Endothelial cell of umbilical vein (primary cell): ENCODE data around the gene MPZL3. TPM values are rescaled to one million over a fixed set of nuclear protein-coding genes. Genes with fewer than 3 reads are reported as not detected.

Source experiments
- BruUV-seq: library from RNA; stranded (reverse); fragments of 400-500 nt; replicated peaks from 2 replicates; lab custom pipeline; 2021; lab: Mats Ljungman, UMichigan
- CTCF ChIA-PET: fragments of 300-600, 350-600 bp; sonication (Branson Sonifier 250); formaldehyde crosslinking; loops from one replicate; lab custom pipeline; 2021; ENCODE audit warnings: antibody characterized with exemption, inconsistent platforms; lab: Charles Lee
- POLR2A ChIA-PET: fragments of 300-600, 350-600 bp; sonication (Branson Sonifier 250); formaldehyde crosslinking; loops from one replicate; lab custom pipeline; 2021; ENCODE audit warnings: antibody characterized with exemption, inconsistent platforms; lab: Charles Lee
- DNase-seq: peaks from one replicate; pipeline ENCODE4 v3.0.0-alpha.2; 2011; ENCODE audit warnings: low read depth, low spot score
- FAIRE-seq: peaks from 2 replicates; lab custom pipeline; 2011; peaks lifted over from hg19 to GRCh38; lab: Jason Lieb, UNC
- H2AFZ ChIP-seq: 2 replicates; pipeline ENCODE4 v1.6.0; 2012; ENCODE audit warnings: low read depth, low read length, control low read depth, inconsistent platforms
- H3K27ac ChIP-seq: 2 replicates; pipeline ENCODE4 v1.5.1; 2011; ENCODE audit warnings: low read depth, mild to moderate bottlenecking, control low read depth, low read length, moderate library complexity; ENCODE audit not compliant: insufficient read depth
- H3K27me3 ChIP-seq, 2 experiments: 2 replicates each; pipeline versions ENCODE4 v1.6.0 to v1.6.1; 2011; ENCODE audit warnings: low read length in 2 of 2, mixed read lengths in 1 of 2; ENCODE audit not compliant: control insufficient read depth in 2 of 2, insufficient read depth in 2 of 2
- H3K36me3 ChIP-seq, 2 experiments: 2 replicates in 1 of 2; 3 replicates in 1 of 2; pipeline ENCODE4 v1.5.1; 2011; ENCODE audit warnings: low read length in 2 of 2, mild to moderate bottlenecking in 1 of 2, moderate library complexity in 1 of 2; ENCODE audit not compliant: control insufficient read depth in 2 of 2, insufficient read depth in 2 of 2; ENCODE audit errors: extremely low read depth in 1 of 2
- H3K4me1 ChIP-seq: 3 replicates; pipeline ENCODE4 v1.5.1; 2011; ENCODE audit warnings: mild to moderate bottlenecking, low read length; ENCODE audit not compliant: control insufficient read depth, insufficient read depth; ENCODE audit errors: extremely low read depth
- H3K4me2 ChIP-seq: 2 replicates; pipeline ENCODE4 v1.6.1; 2011; ENCODE audit warnings: low read length, control low read depth, mixed read lengths; ENCODE audit not compliant: insufficient read depth
- H3K4me3 ChIP-seq, 3 experiments: fragments of 200-600 bp in 1 of 3; sonication (generic), shearing (Covaris generic) in 1 of 3; replicated peaks in 1 of 3; 2 replicates each; pipeline ENCODE4 v1.5.1; 2011 to 2016; ENCODE audit warnings: control low read depth in 3 of 3, low read length in 3 of 3, mild to moderate bottlenecking in 2 of 3, inconsistent platforms in 1 of 3, low read depth in 1 of 3, moderate library complexity in 1 of 3; ENCODE audit not compliant: insufficient read depth in 1 of 3
- H3K79me2 ChIP-seq: 2 replicates; pipeline ENCODE4 v1.6.0; 2012; ENCODE audit warnings: low read length, inconsistent platforms; ENCODE audit not compliant: control insufficient read depth, insufficient read depth
- H3K9ac ChIP-seq: replicated peaks from 2 replicates; pipeline ENCODE3; 2011; ENCODE audit warnings: low read length, control low read depth; ENCODE audit not compliant: insufficient read depth; ENCODE audit errors: extremely low read depth
- H3K9me1 ChIP-seq: replicated peaks from 3 replicates; pipeline ENCODE4 v1.6.0; 2011; ENCODE audit warnings: mild to moderate bottlenecking, low read length; ENCODE audit not compliant: control insufficient read depth, insufficient read depth; ENCODE audit errors: extremely low read depth
- H3K9me3 ChIP-seq: replicated peaks from 2 replicates; pipeline ENCODE4 v1.5.1; 2012; ENCODE audit warnings: low read length, inconsistent platforms; ENCODE audit not compliant: control insufficient read depth, insufficient read depth
- H4K20me1 ChIP-seq: replicated peaks from 2 replicates; pipeline ENCODE3; 2011; ENCODE audit warnings: mild to moderate bottlenecking, low read length; ENCODE audit not compliant: control insufficient read depth, insufficient read depth; ENCODE audit errors: extremely low read depth
- EZH2 ChIP-seq: IDR thresholded peaks from 2 replicates; pipeline ENCODE4 v1.6.1; 2012; ENCODE audit warnings: borderline replicate concordance, low read depth, mild to moderate bottlenecking, moderate library complexity, low read length, inconsistent platforms; ENCODE audit not compliant: severe bottlenecking
- FOS ChIP-seq: IDR thresholded peaks from 2 replicates; pipeline ENCODE4 v1.6.1; 2011; ENCODE audit warnings: mild to moderate bottlenecking, low read length, moderate library complexity, borderline replicate concordance; ENCODE audit not compliant: insufficient read depth
- GATA2 ChIP-seq: IDR thresholded peaks from 2 replicates; pipeline ENCODE4 v1.7.0; 2011; ENCODE audit warnings: low read depth, mild to moderate bottlenecking, moderate library complexity, mixed read lengths, low read length; ENCODE audit not compliant: insufficient read length, insufficient read depth
- JUN ChIP-seq: IDR thresholded peaks from 2 replicates; pipeline ENCODE4 v1.6.1; 2011; ENCODE audit warnings: borderline replicate concordance, low read depth; ENCODE audit not compliant: insufficient read length, insufficient read depth
- MYC ChIP-seq: IDR thresholded peaks from one replicate; pipeline ENCODE4 v1.6.1; 2011; ENCODE audit warnings: mild to moderate bottlenecking, low read depth, low read length
- POLR2A ChIP-seq: IDR thresholded peaks from 2 replicates; pipeline ENCODE4 v1.6.1; 2012; ENCODE audit warnings: low read depth, mild to moderate bottlenecking, control low read depth, low read length
- POLR2AphosphoS5 ChIP-seq: IDR thresholded peaks from 2 replicates; pipeline ENCODE4 v1.6.1; 2012; ENCODE audit warnings: low read depth, mild to moderate bottlenecking, control low read depth, low read length, moderate library complexity; ENCODE audit not compliant: insufficient read depth
- dilution Hi-C: fragments of 300-500 bp; cut with MboI; formaldehyde crosslinking; loops from one replicate; pipeline ENCODE4 v1.15.0; 2019; ENCODE audit warnings: low sequenced_read_pairs; ENCODE audit not compliant: extremely low pct_ligation_motif_present
- intact Hi-C: fragments of 100-400 bp; cut with micrococcal nuclease; formaldehyde crosslinking; loops from one replicate; pipeline ENCODE4 v1.10.0; 2022
- polyA plus RNA-seq, 4 experiments: library from polyadenylated mRNA; depleted of rRNA in 3 of 4; stranded (reverse) in 3 of 4; unstranded in 1 of 4; fragments of >200 nt; gene quantifications; 2 replicates each; pipeline versions ENCODE4 v1.2.1 to v1.2.3, GENCODE V29; 2011 to 2012; ENCODE audit warnings: missing spikeins in 1 of 4
- total RNA-seq: library from RNA; stranded (reverse); gene quantifications from 2 replicates; pipeline ENCODE4 v1.2.3, GENCODE V29; 2021
- TF ChIP-seq, protein P1 (sequence below): IDR thresholded peaks from 2 replicates; pipeline ENCODE4 v1.6.1; 2011; ENCODE audit not compliant: insufficient read depth, insufficient read length
- TF ChIP-seq, protein P2 (sequence below), 2 donors: IDR thresholded peaks; 1 replicate in 1 of 2; 2 replicates in 1 of 2; pipeline ENCODE4 v1.5.1; 2011; ENCODE audit warnings: low read length in 2 of 2, mild to moderate bottlenecking in 2 of 2, moderate library complexity in 2 of 2, control low read depth in 1 of 2, inconsistent platforms in 1 of 2, low read depth in 1 of 2; ENCODE audit not compliant: insufficient read depth in 1 of 2; ENCODE audit errors: extremely low read depth in 1 of 2

Gene MPZL3
- total and polyA plus RNA-seq, 2 donors (not counting 3 experiments of a cell fraction or from before 2014, with no cell fraction given) = 2.5 to 7.1 TPM

DNA sequence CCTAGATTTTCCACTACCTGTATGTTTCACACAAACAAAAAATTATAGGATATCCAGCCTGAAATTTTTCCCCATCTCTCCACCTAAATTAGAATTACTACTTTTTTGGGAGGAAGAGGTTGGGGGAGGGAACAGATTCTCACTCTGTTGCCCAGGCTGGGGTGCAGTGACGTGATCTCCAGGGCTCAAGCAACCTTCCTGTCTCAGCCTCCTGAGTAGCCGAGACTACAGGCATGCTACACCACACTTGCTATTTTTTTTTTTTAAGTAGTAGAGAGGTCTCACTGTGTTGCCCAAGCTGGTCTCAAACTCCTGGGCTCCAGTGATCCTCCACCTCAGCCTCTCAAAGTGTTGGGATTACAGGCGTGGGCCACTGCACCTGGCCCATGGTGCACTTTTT, 36.9 kb downstream of the MPZL3 start:
- Histone ChIP-seq H3K27ac (no peak overlapping the region), H3K9me1 (no peaks in the 10 kb centered on the region), H3K79me2 (no peaks in the 10 kb centered on the region), H4K20me1 (no peaks in the 10 kb centered on the region), H3K4me2 (no peak overlapping the region), H3K36me3 (no peaks in the 10 kb centered on the region), H3K9ac (no peak overlapping the region), H3K9me3 (no peaks in the 10 kb centered on the region), H2AFZ (no peak overlapping the region), H3K27me3 (peaks cover 22 to 33% of the 10 kb centered on the region in 2 experiments), H3K4me3 (no peak overlapping the region), H3K4me1 (no peaks in the 10 kb centered on the region)
- ChIA-PET CTCF (interaction anchor here (1.0 to 6.0 kb wide), 4 partner anchors 13 to 44 kb away, joined by 3 to 41 read pairs (median 4); no protein-coding TSS in a partner anchor), POLR2A (no interaction called here)
- BruUV-seq = no TSS peak
- FAIRE-seq = no peak
- intact Hi-C loops = no loop called here
- TF ChIP-seq, protein P1, sequence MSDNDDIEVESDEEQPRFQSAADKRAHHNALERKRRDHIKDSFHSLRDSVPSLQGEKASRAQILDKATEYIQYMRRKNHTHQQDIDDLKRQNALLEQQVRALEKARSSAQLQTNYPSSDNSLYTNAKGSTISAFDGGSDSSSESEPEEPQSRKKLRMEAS = no peak
- no peak for TF ChIP-seq POLR2AphosphoS5
- TF ChIP-seq FOS = no peak
- no peak for TF ChIP-seq EZH2
- no peak for DNase-seq
- dilution Hi-C loops = no loop called here

DNA sequence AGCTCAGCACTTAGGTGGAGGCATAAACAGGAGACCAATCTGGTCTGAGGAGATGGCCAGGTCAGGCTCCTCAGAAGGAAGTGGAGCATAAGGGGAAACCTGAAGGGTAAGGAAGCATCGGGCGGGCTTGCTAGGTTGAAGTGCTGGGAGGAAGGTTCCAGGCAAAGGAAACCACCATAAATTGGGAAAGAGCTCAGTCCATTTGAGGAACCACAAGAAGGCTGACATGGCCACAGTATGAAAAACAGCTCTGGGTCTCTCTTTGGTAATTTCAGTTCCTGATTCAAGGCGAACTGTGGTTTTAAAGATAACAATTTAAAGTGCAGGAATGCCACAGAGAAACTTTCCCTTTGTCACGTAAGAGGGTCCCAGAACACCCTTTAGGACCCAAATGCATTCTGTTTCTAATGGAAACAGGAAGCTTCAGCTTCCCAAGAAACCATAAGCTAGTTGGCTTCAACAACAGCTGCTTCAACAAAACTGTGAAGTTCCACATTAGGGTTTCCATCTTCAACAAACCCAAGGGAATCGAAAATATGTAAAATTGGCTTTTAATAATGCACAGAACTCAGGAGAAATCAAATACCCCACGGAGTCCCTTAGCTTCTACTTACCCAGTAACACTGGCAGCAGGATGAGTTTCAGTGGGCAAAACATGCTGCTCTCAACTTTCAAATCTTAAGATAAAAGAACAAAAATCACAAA, 37.8 kb downstream of the MPZL3 start:
- FAIRE-seq = no peak
- H2AFZ ChIP-seq = no peak overlapping the region
- no peaks in the 10 kb centered on the region for H3K9me1 ChIP-seq
- H3K4me1 ChIP-seq = no peaks in the 10 kb centered on the region
- TF ChIP-seq, protein P1 = no peak
- TF ChIP-seq MYC (no peak), FOS (no peak), GATA2 (no peak), POLR2AphosphoS5 (no peak), EZH2 (no peak), JUN (no peak), POLR2A (no peak)
- TF ChIP-seq, protein P2, sequence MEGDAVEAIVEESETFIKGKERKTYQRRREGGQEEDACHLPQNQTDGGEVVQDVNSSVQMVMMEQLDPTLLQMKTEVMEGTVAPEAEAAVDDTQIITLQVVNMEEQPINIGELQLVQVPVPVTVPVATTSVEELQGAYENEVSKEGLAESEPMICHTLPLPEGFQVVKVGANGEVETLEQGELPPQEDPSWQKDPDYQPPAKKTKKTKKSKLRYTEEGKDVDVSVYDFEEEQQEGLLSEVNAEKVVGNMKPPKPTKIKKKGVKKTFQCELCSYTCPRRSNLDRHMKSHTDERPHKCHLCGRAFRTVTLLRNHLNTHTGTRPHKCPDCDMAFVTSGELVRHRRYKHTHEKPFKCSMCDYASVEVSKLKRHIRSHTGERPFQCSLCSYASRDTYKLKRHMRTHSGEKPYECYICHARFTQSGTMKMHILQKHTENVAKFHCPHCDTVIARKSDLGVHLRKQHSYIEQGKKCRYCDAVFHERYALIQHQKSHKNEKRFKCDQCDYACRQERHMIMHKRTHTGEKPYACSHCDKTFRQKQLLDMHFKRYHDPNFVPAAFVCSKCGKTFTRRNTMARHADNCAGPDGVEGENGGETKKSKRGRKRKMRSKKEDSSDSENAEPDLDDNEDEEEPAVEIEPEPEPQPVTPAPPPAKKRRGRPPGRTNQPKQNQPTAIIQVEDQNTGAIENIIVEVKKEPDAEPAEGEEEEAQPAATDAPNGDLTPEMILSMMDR (IDR thresholded peaks at IDR 0.05; ENCODE audit: extremely low read depth in 1 of 2, insufficient read depth in 1 of 2, low read depth in 1 of 2, low read length in 2 of 2) = no peak
- H3K36me3 ChIP-seq = no peaks in the 10 kb centered on the region
- no peak for DNase-seq
- ChIA-PET CTCF (interaction anchor here (0.8 to 6.0 kb wide), 5 partner anchors 12 to 81 kb away, joined by 3 to 41 read pairs (median 4); no protein-coding TSS in a partner anchor), POLR2A (no interaction called here)
- no TSS peak for BruUV-seq
- no peak overlapping the region for H3K4me3 ChIP-seq
- dilution Hi-C loops (no loop called here), intact Hi-C loops (no loop called here)
- H3K9me3 ChIP-seq = no peaks in the 10 kb centered on the region
- peaks cover 23 to 31% of the 10 kb centered on the region in 2 experiments for H3K27me3 ChIP-seq
- no peak overlapping the region for H3K4me2 ChIP-seq
- H3K27ac ChIP-seq = no peak overlapping the region
- no peak overlapping the region for H3K9ac ChIP-seq
- H4K20me1 ChIP-seq = no peaks in the 10 kb centered on the region
- no peaks in the 10 kb centered on the region for H3K79me2 ChIP-seq
